Glomerular visceral epithelial cell (primary cell): ENCODE data around the gene NCOA7.
A peak's percentile ranks its signal among the peaks of the same experiment; 100 is the strongest.

ENCODE experiments used
- DNase-seq: peaks from one replicate; pipeline ENCODE4 v3.0.0-alpha.2; 2016; ENCODE audit errors: extremely low spot score

The NCOA7 gene

DNA sequence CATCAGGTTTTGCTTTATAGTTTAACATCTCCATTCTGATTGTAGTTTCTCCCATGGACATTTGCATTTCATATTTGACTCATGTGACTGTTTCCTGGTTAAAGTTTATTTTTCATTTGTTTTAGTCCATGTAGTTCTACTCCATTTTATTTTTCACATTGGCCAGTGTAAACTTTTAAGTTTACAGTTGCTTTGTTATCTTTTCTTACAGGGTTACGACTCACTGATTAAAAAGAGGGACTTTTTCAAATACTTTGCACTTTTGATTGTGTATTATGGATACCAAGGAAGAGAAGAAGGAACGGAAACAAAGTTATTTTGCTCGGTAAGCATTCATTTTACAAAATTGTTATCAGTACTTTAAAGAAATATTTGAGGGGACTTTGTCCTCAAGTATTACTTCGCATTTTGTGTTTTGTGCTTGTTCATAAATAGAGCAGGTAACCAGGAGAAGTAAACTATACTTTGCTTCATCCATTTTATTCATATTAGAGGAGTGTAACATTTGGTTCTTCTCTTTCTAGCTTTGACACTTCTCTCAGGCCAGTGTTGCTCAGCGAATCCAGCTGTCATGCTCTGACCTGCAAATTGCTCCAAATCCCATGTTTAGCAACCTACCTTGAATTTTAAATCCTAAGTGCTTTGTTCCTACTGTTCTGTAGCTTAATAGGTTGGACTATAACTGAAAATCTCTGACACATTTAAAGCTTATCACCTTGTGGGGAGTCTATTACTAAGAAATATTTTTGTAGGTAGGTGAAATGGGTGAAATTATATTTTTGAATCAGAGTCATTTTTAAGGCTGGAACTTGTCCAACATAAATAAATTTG, 24.5 kb downstream of the NCOA7 start:
- no peak for DNase-seq

GRCh38 chr6:125816828-125817280, 26.1 kb downstream of the NCOA7 start:
- no peak for DNase-seq

- no peak for DNase-seq
Observed at GRCh38 chr6:125818225-125818657, 27.5 kb downstream of the NCOA7 start.

DNA sequence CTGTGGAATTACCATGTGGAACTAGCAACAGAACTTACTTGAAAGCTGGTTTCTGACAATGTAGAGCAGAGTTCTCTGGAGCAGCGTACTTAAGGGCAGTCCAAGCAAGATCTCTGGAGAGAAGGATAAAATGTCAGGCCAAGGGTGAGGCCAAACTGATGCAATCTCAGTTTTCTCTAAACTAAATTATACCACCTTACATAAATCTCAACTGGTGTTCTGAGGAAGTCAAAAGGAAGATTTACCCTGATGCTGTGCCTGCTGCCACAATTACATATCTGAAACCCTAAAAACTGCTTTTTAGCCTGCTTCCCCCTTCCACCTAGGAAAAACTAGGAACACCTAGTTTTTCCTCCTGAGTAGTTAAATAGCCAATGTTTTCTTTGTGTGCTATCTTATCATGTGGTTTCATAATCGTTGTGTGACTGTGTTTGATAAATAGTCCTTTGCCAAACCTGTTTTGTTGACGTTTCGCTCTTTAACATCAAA, 28.1 kb downstream of the NCOA7 start:
- no peak for DNase-seq

DNA sequence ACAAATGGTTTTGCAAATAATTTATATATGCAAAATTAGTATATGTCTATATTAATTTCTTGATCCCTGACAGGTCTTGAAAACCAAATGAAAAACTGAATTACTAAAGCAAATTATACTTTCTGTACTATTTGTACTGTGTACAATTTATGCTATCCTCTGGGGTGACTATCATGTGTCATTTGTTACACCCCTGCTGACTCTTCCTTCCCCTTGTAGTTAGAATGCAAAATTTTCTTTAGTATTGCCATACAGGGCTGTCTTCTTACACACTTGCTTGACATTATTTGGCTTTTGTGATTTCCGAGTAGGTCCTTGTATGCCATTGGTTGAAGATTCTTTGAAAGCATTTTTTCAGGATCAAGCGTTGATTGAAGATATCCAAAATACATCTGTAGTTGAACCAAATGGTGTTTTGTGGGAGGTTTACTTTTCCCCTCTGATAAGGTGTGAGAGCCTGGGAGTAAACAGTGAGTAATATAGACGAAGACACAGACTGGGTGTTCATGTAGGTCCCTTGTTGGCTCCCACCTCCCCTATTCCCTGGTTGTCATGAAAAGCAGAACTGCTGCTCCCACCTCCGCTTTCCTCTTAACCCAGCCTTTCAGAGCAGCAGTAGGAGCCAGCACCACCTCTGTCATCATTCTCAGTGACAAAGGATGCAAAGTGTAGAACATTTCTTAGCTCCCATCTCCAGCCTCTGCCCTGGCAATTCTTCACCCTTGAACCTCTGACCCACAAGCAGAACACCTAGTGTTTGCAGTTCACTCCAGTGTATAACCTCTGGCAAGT, 29.0 kb downstream of the NCOA7 start:
- no peak for DNase-seq

DNA sequence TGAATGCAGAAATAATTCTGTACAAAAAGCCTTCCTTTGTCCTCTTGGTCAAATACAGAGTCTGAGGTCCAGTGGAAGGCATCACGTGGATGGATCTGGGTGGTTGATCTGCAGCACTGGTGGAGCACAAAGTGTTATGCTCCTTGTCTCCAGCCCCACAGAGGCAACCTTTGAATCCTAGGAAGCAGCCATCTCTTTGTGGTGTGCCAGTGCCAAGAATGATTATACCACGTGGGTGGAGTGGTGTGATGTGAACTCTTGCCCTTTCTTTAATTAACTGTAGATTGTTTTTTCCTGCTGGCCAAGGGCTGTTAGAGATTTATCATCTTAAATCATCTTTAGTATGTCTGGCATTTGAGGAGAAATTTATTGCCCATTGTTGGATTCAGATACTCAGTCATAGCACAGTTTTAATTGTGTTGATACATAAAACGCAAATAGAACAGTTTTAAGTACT, 31.1 kb downstream of the NCOA7 start:
- DNase-seq = no peak

DNA sequence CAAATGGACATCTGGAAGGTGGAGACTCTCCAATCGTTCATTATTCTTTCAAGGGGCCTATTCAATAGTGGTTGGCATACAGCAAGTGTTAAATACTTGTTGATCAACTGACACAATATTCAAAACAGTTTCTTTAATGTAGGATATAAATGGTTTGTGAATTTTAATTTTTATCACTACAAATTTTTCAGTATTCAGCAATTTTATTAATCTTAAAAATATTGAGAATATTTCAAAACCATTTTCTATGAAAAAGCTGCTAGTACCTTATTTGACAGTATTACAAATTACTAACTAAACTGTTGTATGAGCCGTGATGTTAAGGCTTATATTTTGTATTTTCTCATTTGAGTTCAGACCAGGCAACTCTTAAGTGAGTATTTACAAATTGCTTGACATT, 32.4 kb downstream of the NCOA7 start:
- no peak for DNase-seq

- no peak for DNase-seq
Observed at GRCh38 chr6:125824946-125825771, 34.4 kb downstream of the NCOA7 start.

DNA sequence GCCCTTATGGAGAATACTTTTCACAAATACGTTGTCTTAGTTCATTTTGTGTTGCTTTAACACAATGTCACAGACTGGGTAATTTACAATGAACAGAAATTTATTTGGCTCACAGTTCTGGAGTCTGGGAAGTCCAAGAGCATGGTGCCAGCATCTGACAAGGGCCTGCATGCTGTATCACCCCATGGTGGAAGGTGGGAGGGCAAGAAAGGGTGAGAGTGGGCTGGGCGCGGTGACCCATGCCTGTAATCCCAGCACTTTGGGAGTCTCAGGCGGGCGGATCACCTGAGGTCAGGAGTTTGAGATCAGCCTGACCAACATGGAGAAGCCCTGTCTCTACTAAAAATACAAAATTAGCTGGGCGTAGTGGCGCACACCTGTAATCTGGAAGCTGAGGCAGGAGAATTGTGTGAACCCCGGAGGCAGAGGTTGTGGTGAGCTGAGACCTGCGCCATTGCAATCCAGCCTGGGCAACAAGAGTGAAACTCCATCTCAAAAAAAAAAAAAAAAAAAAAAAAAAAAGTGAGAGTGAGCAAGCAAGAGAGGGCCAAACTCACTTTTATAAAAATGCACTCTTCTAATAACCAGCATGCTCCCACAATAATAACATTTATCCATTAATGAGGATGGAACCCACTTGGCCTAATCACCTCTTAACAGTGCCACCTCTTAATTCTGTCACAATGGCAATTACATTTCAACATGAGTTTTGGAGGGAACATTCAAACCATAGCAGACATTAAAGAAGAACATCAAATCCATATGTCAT, 36.1 kb downstream of the NCOA7 start:
- no peak for DNase-seq

DNA sequence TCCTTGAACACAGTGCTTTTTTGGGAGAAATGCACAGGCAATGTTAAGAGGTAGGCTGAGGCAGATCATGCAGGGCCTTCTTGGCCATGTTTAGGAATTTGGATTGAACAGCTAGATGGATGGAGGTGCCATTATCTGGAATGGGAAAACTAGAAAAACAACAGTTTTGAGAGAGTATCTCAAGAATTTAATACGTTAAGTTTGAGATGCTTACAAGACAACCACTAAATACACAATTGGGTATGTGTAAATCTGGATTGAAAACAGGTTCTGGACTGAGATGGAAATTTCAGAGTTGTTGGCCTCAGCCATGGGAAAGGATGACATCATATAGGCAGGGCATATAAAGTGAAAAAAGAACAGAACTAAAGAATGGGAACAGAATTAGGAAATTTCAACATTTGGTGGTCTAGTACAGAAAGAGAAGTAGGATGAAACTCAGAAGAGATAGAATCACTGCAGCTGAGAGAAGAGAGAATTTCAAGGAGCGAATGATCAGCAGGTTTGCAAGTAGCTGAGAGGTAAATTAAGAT, 37.1 kb downstream of the NCOA7 start:
- DNase-seq = no peak

- DNase-seq = no peak
Observed at GRCh38 chr6:125828476-125829039, 37.8 kb downstream of the NCOA7 start.

DNA sequence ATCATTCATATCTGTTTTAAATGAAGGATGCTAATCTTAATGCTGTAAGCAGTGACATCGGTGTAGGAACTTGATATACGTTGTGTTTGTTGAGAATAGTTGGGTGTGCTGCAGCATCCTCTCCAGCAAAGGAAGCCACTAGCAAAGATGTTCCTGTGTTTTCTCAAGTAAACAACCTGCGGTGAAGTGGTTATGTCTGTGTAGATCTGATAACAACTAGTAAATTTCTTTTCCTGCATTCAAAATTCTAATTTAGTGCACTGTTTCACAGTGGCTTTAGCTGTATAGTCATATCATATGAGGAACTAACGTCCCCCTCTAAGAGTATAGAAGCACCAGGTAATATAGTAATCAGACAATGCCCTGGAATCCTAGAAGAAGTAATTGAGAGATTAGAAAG, 38.7 kb downstream of the NCOA7 start:
- DNase-seq = no peak

GRCh38 chr6:125831659-125832058, 40.9 kb downstream of the NCOA7 start:
- no peak for DNase-seq

DNA sequence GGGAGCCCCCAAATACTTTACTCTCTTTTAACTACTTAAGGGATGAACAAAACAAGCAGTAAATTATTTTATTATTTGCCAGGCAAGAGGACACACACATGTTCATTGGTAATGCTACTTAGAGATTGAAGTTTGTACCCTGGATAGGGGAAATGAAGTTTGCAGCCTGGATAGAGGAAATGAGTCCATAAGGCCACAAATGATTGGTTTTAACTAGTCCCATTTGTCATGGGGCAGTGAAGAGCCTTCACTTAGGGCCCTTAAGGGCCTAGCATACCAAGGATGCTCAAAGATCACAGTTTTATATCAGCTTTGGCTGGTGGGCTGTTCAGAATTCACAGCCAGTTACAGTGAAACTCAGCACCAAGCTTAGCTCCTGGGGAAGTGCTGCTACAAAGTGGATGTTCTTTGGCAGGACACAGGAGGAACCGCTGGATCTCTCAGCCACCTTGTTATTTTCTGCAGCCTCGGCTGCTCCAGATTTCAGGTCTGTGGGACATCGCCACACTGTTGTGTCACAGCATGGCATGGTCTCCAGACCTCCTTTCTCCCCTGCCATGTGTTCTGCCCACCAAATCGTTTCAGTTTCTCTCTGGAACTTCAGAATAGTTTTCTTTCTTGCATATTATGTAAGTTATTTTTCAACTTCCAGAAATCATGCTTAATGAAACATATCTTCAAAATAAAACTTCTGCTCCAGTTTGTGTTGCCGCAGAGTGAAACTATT, 41.8 kb downstream of the NCOA7 start:
- DNase-seq = no peak

DNA sequence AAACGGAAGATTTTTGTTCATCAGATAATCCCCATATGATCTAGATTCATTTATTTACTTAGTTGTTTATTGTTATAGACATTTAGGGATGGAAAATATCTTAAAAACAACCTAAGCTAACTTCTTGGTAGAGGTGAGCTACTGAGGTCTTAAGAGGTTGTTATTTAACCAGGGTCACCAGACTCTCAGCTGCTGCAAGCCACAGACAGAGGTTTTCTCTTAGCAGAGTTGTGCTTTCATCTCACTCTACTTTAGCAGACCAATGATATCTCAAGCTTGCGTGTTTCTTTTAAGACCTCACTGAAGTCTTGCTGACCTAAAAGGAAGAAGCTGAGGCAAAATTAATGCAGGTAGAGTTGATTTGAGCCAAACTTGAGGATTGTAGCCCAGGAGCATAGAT, 43.6 kb downstream of the NCOA7 start:
- peak; percentile 16 for DNase-seq

GRCh38 chr6:125835221-125835744, 44.5 kb downstream of the NCOA7 start:
- no peak for DNase-seq

- no peak for DNase-seq
Observed at GRCh38 chr6:125836466-125836865, 45.7 kb downstream of the NCOA7 start.

GRCh38 chr6:125839471-125839870, 48.7 kb downstream of the NCOA7 start:
- no peak for DNase-seq

DNA sequence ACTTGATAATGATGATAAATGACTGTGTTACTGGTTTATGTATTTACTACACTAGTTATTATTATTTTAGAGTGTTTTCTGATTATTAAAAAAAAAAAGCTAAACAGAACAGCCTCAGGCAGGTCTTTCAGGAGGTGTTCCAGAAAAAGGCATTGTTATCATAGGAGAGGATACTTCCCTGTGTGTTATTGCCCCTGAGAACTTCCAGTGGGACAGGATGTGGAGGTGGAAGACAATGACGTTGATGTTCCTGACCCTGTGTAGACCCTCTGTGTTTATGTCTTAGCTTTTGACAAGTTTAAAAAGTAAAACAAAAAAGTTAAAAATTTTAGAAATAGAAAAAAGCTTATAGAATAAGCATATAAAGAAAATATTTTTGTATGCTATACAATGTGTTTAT, 49.1 kb downstream of the NCOA7 start:
- no peak for DNase-seq
